ENCODE data around the gene OOSP4B. TPM values are rescaled to one million over a fixed set of nuclear protein-coding genes. Genes with fewer than 3 reads are reported as not detected.
"Not testable (repeated sequence)": the region's sequence is repeated elsewhere in the genome, so short reads cannot be mapped to it uniquely, and the experiment has no call there.

The OOSP4B gene
- total RNA-seq, 2 donors from 2014 or later, result not detected

DNA sequence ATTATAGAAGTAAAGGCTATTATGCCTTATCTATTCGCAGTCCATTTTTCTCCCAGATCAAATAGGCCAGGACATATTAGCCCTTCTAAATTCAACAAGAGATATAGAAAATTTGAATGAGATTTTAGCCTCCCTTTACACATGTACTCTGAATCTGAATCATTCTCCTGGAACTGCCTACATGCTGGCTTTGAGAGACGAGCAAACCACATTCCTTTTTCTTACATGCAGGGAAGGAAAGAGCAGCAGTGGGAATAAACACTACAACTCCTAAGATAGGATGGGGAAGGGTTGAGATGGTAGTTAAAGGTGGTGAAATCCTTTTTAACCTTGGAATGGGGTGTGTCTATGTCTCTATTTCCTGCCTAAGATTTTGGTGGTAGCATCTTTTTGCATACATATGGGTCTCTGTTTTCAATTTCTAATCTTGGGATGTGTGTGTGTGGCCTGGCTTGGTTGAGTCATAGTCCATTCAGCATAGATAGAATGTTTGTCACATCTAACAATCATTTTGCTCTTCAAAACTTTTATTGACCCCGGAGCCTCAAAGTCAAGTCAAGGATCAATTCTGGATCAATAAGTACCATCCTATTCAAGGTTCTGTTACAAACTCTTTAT, 12.1 kb downstream of the OOSP4B start:
- no peaks in the 10 kb centered on the region for H3K27me3 ChIP-seq (replicated peaks; ENCODE audit: insufficient read depth)
- no peaks in the 10 kb centered on the region for H3K9me3 ChIP-seq
- DNase-seq (ENCODE audit: low spot score), result no peak
- H3K4me1 ChIP-seq (replicated peaks), result no peaks in the 10 kb centered on the region
- no peak overlapping the region for H3K27ac ChIP-seq
- intact Hi-C loops (cut with DNase I), result no loop called here
- no peaks in the 10 kb centered on the region for H3K36me3 ChIP-seq
- H3K4me3 ChIP-seq, result no peak overlapping the region
- WGBS, result 79% methylated on average over 3 of the region's 3 CpGs
- TF ChIP-seq POLR2A (IDR thresholded peaks at IDR 0.05), result no peak
- TF ChIP-seq POLR2AphosphoS5 (IDR thresholded peaks at IDR 0.05), result no peak
- TF ChIP-seq, protein P1, sequence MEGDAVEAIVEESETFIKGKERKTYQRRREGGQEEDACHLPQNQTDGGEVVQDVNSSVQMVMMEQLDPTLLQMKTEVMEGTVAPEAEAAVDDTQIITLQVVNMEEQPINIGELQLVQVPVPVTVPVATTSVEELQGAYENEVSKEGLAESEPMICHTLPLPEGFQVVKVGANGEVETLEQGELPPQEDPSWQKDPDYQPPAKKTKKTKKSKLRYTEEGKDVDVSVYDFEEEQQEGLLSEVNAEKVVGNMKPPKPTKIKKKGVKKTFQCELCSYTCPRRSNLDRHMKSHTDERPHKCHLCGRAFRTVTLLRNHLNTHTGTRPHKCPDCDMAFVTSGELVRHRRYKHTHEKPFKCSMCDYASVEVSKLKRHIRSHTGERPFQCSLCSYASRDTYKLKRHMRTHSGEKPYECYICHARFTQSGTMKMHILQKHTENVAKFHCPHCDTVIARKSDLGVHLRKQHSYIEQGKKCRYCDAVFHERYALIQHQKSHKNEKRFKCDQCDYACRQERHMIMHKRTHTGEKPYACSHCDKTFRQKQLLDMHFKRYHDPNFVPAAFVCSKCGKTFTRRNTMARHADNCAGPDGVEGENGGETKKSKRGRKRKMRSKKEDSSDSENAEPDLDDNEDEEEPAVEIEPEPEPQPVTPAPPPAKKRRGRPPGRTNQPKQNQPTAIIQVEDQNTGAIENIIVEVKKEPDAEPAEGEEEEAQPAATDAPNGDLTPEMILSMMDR (IDR thresholded peaks at IDR 0.05), result no peak

DNA sequence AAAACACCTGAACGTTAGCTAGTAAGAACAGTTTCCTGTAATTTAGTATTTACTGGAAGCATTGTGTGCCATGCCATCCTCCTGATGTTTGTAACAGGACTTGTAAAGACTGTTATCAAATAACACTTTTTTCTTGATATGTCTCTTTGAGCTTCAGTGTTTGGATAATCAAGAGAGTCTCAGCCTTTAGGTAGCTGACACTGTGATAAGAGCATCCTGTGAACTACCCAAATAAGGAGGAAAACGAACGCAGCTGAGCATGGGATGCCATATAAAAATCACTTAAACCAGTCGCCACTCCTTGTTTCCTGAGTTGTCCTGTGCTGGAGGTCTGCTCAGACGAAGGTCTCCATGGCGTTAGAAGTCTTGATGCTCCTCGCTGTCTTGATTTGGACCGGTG, 23.1 kb downstream of the OOSP4B start, which contains the start of gene OOSP2:
OOSP2 (plus strand) TSS at position 301 of the 400 bp plus-strand sequence; CDS start at position 352, 51 bp downstream.
- intact Hi-C loops (cut with DNase I), result no loop called here
- Histone ChIP-seq H3K9me3 (no peaks in the 10 kb centered on the region), H3K4me3 (no peak within 1 kb of the TSS), H3K27ac (no peak within 1 kb of the TSS), H3K36me3 (no peaks in the 10 kb centered on the region), H3K27me3 (replicated peaks; ENCODE audit: insufficient read depth) (no peaks in the 10 kb centered on the region), H3K4me1 (replicated peaks) (no peaks in the 10 kb centered on the region)
- 68% methylated on average over 8 of the region's 8 CpGs for WGBS
- no peak for DNase-seq (ENCODE audit: low spot score)
- no peak for TF ChIP-seq POLR2A (IDR thresholded peaks at IDR 0.05)
- TF ChIP-seq POLR2AphosphoS5 (IDR thresholded peaks at IDR 0.05), result no peak
- TF ChIP-seq, protein P1 (IDR thresholded peaks at IDR 0.05), result no peak

- H3K4me3 ChIP-seq; DNase-seq (ENCODE audit: low spot score); H3K27me3 ChIP-seq (replicated peaks; ENCODE audit: insufficient read depth); intact Hi-C loops (cut with DNase I); H3K27ac ChIP-seq; H3K4me1 ChIP-seq (replicated peaks); H3K9me3 ChIP-seq; H3K36me3 ChIP-seq: not testable (repeated sequence)
These were observed 33.4 kb downstream of the OOSP4B start for GRCh38 chr11:60050422-60050821.

DNA sequence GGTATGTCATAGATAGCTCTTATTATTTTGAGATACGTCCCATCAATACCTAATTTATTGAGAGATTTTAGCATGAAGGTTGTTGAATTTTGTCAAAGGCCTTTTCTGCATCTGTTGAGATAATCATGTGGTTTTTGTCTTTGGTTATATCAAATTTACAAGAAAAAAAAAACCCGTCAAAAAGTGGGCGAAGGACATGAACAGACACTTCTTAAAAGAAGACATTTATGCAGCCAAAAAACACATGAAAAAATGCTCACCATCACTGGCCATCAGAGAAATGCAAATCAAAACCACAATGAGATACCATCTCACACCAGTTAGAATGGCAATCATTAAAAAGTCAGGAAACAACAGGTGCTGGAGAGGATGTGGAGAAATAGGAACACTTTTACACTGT, 33.9 kb downstream of the OOSP4B start:
- 32% methylated on average over 3 of the region's 3 CpGs for WGBS
- H3K4me1 ChIP-seq (replicated peaks); H3K27me3 ChIP-seq (replicated peaks; ENCODE audit: insufficient read depth); H3K9me3 ChIP-seq; DNase-seq (ENCODE audit: low spot score); H3K4me3 ChIP-seq; intact Hi-C loops (cut with DNase I); H3K27ac ChIP-seq; H3K36me3 ChIP-seq: not testable (repeated sequence)

- intact Hi-C loops (cut with DNase I), result no loop called here
- H3K4me3 ChIP-seq, result no peak within 1 kb of the TSS
- DNase-seq (ENCODE audit: low spot score), result no peak
- no peaks in the 10 kb centered on the region for H3K36me3 ChIP-seq
- H3K27ac ChIP-seq, result no peak within 1 kb of the TSS
- H3K27me3 ChIP-seq (replicated peaks; ENCODE audit: insufficient read depth), result peaks cover 3% of the 10 kb centered on the region
- no peaks in the 10 kb centered on the region for H3K4me1 ChIP-seq (replicated peaks)
- no peaks in the 10 kb centered on the region for H3K9me3 ChIP-seq
- 72% methylated on average over 8 of the region's 8 CpGs for WGBS
- TF ChIP-seq, protein P1 (IDR thresholded peaks at IDR 0.05), result no peak
- no peak for TF ChIP-seq POLR2AphosphoS5 (IDR thresholded peaks at IDR 0.05)
- no peak for TF ChIP-seq POLR2A (IDR thresholded peaks at IDR 0.05)
These were observed 39.5 kb downstream of the OOSP4B start, which contains the start of gene MS4A3 for GRCh38 chr11:60056349-60056969. TSS of gene MS4A3 (plus strand) at chr11:60056665. CDS start at chr11:60061161, 4,496 bp downstream.

DNA sequence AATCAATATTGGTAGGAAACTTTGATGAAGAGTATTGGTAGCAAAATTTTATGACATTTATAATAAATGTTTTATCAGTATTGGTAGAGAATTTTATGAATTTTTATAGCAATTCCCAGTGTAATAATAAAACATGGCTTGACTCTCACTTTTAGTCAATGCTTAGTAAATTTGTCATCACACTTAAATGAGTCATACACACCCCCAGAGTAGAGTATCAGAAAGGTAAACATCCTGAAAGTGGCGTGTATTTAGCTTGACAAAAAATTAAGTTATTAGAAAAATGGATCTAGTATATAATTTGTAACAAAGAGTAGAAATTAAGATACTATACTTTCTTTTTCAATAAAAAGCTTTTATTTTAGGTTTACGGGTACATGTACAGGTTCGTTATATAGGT, 42.1 kb downstream of the OOSP4B start:
- no peak for DNase-seq (ENCODE audit: low spot score)
- TF ChIP-seq POLR2A (IDR thresholded peaks at IDR 0.05), result no peak
- no peak for TF ChIP-seq POLR2AphosphoS5 (IDR thresholded peaks at IDR 0.05)
- TF ChIP-seq, protein P1 (IDR thresholded peaks at IDR 0.05), result no peak
- Histone ChIP-seq H3K36me3 (no peaks in the 10 kb centered on the region), H3K27me3 (replicated peaks; ENCODE audit: insufficient read depth) (peaks cover 3% of the 10 kb centered on the region), H3K9me3 (no peaks in the 10 kb centered on the region), H3K27ac (no peak overlapping the region), H3K4me3 (no peak overlapping the region), H3K4me1 (replicated peaks) (no peaks in the 10 kb centered on the region)
- 71% methylated on average over 3 of the region's 3 CpGs for WGBS
- intact Hi-C loops (cut with DNase I), result no loop called here
